Fibroblast of villous mesenchyme (primary cell): Measurements from ENCODE around the gene RPL23. TPM values are rescaled to one million over a fixed set of nuclear protein-coding genes. Genes with fewer than 3 reads are reported as not detected.

Source experiments
- DNase-seq: peaks from one replicate; pipeline ENCODE4 v3.0.0-alpha.2; 2010; ENCODE audit warnings: low read depth
- H3K4me3 ChIP-seq: 2 replicates; pipeline ENCODE4 v1.5.1; 2011; ENCODE audit warnings: low read depth, mild to moderate bottlenecking, low read length
- total RNA-seq: library from RNA; depleted of rRNA; stranded (reverse); fragments of >200 nt; gene quantifications from 2 replicates; pipeline ENCODE4 v1.2.3, GENCODE V29; 2012
- TF ChIP-seq, protein P1 (sequence below): IDR thresholded peaks from 2 replicates; pipeline ENCODE4 v1.5.1; 2012; ENCODE audit warnings: low read depth, mild to moderate bottlenecking, low read length; ENCODE audit not compliant: insufficient read depth

RPL23 gene
- total RNA-seq, 1 donor: 1,112 TPM

GRCh38 chr17:38891441-38891840, 37.9 kb upstream of the RPL23 start:
- H3K4me3 ChIP-seq: no peak overlapping the region
- no peak for DNase-seq
- TF ChIP-seq, protein P1, sequence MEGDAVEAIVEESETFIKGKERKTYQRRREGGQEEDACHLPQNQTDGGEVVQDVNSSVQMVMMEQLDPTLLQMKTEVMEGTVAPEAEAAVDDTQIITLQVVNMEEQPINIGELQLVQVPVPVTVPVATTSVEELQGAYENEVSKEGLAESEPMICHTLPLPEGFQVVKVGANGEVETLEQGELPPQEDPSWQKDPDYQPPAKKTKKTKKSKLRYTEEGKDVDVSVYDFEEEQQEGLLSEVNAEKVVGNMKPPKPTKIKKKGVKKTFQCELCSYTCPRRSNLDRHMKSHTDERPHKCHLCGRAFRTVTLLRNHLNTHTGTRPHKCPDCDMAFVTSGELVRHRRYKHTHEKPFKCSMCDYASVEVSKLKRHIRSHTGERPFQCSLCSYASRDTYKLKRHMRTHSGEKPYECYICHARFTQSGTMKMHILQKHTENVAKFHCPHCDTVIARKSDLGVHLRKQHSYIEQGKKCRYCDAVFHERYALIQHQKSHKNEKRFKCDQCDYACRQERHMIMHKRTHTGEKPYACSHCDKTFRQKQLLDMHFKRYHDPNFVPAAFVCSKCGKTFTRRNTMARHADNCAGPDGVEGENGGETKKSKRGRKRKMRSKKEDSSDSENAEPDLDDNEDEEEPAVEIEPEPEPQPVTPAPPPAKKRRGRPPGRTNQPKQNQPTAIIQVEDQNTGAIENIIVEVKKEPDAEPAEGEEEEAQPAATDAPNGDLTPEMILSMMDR: no peak

- no peak for DNase-seq
- TF ChIP-seq, protein P1: no peak
- no peak overlapping the region for H3K4me3 ChIP-seq
Measured at GRCh38 chr17:38890410-38890746, 36.9 kb upstream of the RPL23 start.

DNA sequence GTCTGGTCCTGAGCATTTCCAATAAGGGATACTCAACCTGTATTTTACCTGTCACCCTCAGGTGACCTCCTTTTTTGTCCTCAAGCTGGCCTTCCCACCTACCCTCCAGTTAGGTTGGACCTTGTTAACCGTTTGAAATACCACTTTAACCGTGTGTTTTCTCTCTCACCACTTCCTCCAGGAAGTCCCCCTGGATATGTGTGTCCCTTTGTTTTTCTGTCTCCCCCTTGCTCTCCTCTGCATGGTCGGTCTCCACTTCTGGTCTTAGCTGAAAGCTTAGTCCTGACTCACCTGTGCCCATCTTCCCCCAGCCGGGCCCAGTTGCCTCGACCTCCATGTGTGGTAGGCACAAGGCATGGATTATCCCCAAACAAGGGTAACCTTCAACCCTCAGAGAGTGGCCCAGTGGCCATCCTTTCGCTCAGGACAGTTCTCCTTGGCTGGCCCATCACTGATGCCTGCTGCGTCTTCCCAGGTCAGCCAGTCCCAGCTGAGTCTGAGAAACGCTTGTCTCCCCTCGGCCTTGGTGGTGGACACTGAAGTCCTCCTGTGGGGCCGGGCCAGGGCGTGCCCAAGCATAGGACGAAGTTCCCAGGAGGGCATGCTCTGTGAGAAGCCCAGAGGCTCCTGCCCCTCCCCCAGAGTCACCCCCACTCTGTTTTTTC, 36.4 kb upstream of the RPL23 start:
- no peak for DNase-seq
- no peak overlapping the region for H3K4me3 ChIP-seq
- TF ChIP-seq, protein P1: no peak

DNA sequence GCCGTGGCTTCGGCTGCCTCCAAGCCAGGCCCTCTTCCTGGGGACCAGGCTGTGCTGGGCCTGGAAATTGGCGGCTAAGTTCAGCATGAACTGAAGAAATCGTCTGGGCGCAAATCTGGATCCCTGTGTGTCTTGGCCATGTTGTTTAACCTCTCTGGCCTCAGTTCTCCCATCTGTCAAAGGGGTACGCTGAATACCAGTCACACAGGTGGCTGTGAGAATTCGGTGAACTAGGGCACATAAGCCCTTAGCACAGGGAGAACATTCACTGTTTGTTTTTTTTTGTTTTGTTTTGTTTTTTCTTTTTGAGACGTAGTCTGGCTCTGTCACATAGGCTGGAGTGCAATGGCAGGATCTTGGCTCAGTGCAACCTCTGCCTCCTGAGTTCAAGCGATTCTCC, 35.3 kb upstream of the RPL23 start:
- TF ChIP-seq, protein P1: no peak
- H3K4me3 ChIP-seq: no peak overlapping the region
- no peak for DNase-seq

DNA sequence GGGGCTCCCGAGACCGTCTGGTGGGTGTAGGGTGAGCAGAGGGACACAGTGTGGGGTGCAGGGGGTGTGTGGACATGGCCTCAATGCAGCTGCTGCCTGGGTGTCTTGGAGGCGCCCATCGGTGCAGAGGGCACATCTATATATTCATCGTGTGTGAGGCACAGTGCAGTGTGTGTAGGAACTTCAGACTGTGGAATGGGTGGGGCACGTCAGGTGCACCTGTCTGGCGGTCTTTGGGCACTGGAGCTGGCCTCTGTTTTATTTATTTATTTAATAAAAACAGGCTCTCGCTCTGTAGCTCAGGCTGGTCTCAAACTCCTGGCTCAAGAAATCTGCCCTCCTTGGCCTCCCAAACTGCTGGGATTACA, 33.1 kb upstream of the RPL23 start:
- no peak for DNase-seq
- no peak overlapping the region for H3K4me3 ChIP-seq
- TF ChIP-seq, protein P1: no peak

- TF ChIP-seq, protein P1: no peak
- H3K4me3 ChIP-seq: no peak overlapping the region
- DNase-seq: no peak
Measured at GRCh38 chr17:38885728-38886642, 32.5 kb upstream of the RPL23 start.
